ENCODE data around the gene ITGA8.

Gene ITGA8

DNA sequence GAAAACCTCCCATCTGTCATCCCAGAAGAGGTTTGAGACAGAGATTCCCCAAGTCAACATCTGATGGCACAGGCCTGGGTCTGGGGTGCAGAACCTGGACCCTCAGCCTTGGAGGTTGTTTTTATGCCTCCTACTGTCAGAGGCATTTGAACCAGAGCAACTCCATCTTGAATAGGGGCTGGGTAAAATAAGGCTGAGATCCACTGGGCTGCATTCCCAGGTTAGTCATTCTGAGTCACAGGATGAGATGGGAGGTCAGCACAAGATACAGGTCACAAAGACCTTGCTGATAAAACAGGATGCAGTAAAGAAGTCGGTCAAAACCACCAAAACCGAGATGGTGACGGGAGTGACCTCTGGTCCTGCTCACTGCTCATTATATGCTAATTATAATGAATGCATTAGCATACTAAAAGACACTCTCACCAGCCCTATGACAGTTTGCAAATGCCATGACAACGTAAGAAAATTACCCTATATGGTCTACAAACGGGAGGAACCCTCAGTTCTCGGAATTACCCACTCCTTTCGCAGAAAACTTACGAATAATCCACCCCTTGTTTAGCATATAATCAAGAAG is 92.0 kb downstream of the ITGA8 start:
- Histone ChIP-seq H3K36me3 (ENCODE audit: control insufficient read depth, insufficient read depth, low read length) (no peaks in the 10 kb centered on the region), H3K27me3 (ENCODE audit: control insufficient read depth, insufficient read depth, low read length, poor library complexity, severe bottlenecking) (no peaks in the 10 kb centered on the region), H3K27ac (ENCODE audit: insufficient read depth, low read depth, low read length, poor library complexity, severe bottlenecking) (no peak overlapping the region), H3K4me3 (ENCODE audit: insufficient read depth, low read depth, low read length) (no peak overlapping the region), H3K9me3 (ENCODE audit: control insufficient read depth, low read length) (no peaks in the 10 kb centered on the region), H3K4me1 (ENCODE audit: control insufficient read depth, insufficient read depth, low read length) (no peaks in the 10 kb centered on the region)
- 91 to 97% methylated on average over 8 of the region's 8 CpGs for WGBS, 2 experiments

DNA sequence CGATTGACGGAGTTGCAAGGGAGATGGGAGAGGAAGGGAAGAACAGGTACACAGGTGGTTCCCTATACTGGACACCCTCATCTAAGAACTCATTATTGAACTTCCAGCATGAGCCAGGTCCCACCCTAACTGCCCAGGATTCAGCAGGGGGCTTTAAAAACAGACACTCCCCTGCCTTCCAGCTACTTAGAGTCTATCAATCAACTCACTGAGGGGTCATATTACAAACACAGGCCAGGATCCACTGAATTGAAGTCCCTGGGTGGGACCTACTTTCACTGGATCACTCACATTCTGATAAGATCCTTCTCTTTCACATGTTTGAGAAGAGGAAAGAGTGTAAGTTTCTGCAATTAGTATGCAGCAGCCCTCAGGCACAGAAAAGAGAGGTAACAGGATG is 92.8 kb downstream of the ITGA8 start:
- Histone ChIP-seq H3K4me1 (ENCODE audit: control insufficient read depth, insufficient read depth, low read length) (no peaks in the 10 kb centered on the region), H3K4me3 (ENCODE audit: insufficient read depth, low read depth, low read length) (no peak overlapping the region), H3K36me3 (ENCODE audit: control insufficient read depth, insufficient read depth, low read length) (no peaks in the 10 kb centered on the region), H3K9me3 (ENCODE audit: control insufficient read depth, low read length) (no peaks in the 10 kb centered on the region), H3K27ac (ENCODE audit: insufficient read depth, low read depth, low read length, poor library complexity, severe bottlenecking) (no peak overlapping the region), H3K27me3 (ENCODE audit: control insufficient read depth, insufficient read depth, low read length, poor library complexity, severe bottlenecking) (no peaks in the 10 kb centered on the region)
- 100% methylated on average over 2 of the region's 2 CpGs for whole genome bisulfite sequencing, 2 experiments

DNA sequence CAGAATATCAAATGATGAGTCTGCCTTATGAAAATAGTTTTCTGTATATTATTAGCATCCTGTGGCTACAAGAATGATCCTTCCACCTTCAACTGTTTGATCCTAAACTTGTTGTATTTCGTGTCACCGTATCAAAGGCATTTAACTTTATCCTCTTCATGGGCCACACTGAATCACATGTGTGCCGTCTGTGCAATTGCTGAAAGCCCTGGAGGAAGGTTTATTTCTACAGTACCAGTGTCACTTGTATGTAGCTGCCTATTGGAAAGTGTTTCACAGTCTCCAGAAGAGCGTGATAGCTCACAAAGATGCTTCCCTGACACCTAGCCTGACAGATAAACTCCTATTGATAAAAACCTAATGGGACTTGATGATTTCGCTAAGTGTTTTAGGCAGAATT is 94.5 kb downstream of the ITGA8 start:
- WGBS, 2 experiments, result 91 to 94% methylated on average over 5 of the region's 5 CpGs
- Histone ChIP-seq H3K27me3 (ENCODE audit: control insufficient read depth, insufficient read depth, low read length, poor library complexity, severe bottlenecking) (no peaks in the 10 kb centered on the region), H3K9me3 (ENCODE audit: control insufficient read depth, low read length) (no peaks in the 10 kb centered on the region), H3K27ac (ENCODE audit: insufficient read depth, low read depth, low read length, poor library complexity, severe bottlenecking) (no peak overlapping the region), H3K4me3 (ENCODE audit: insufficient read depth, low read depth, low read length) (no peak overlapping the region), H3K36me3 (ENCODE audit: control insufficient read depth, insufficient read depth, low read length) (no peaks in the 10 kb centered on the region), H3K4me1 (ENCODE audit: control insufficient read depth, insufficient read depth, low read length) (no peaks in the 10 kb centered on the region)

DNA sequence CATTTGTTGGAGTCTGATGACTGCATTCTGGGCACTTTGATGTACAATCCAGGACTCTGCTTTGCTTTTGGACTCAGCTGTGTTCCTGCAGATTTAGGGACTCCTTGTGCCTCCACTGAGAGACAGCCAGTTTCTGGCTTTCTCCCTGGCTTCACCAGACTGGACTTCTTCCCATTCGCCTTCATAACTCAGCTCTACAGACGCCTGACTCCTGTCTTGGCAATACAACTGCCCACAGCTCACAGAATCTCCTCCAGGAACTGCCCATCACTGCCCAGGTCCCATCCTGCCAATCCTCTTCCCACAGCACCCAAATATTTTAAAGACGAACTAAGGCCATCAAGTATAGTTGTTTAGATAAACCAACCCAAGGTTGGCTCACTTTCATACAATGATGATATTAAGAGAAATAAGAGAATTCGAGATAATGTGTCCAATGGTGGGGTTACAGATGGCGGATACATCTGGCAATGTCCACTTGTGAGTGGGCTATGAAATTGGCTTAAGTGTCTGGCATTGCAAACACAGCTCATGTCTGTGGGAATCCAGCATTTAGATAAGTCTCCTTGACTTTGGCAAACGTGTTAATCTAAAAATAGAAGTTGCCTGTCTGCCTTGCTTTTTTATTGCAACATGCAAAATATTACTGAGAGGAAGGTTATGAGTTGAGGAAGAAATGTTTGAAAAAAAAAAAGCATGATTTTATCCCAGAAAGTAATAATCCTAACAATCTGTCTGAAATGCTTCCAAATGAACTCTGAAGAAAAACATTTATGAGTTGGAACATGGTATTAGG is 95.1 kb downstream of the ITGA8 start:
- Histone ChIP-seq H3K36me3 (ENCODE audit: control insufficient read depth, insufficient read depth, low read length) (no peaks in the 10 kb centered on the region), H3K27ac (ENCODE audit: insufficient read depth, low read depth, low read length, poor library complexity, severe bottlenecking) (no peak overlapping the region), H3K4me1 (ENCODE audit: control insufficient read depth, insufficient read depth, low read length) (no peaks in the 10 kb centered on the region), H3K9me3 (ENCODE audit: control insufficient read depth, low read length) (no peaks in the 10 kb centered on the region), H3K27me3 (ENCODE audit: control insufficient read depth, insufficient read depth, low read length, poor library complexity, severe bottlenecking) (no peaks in the 10 kb centered on the region), H3K4me3 (ENCODE audit: insufficient read depth, low read depth, low read length) (no peak overlapping the region)
- WGBS, 2 experiments, result 91 to 96% methylated on average over 6 of the region's 6 CpGs

DNA sequence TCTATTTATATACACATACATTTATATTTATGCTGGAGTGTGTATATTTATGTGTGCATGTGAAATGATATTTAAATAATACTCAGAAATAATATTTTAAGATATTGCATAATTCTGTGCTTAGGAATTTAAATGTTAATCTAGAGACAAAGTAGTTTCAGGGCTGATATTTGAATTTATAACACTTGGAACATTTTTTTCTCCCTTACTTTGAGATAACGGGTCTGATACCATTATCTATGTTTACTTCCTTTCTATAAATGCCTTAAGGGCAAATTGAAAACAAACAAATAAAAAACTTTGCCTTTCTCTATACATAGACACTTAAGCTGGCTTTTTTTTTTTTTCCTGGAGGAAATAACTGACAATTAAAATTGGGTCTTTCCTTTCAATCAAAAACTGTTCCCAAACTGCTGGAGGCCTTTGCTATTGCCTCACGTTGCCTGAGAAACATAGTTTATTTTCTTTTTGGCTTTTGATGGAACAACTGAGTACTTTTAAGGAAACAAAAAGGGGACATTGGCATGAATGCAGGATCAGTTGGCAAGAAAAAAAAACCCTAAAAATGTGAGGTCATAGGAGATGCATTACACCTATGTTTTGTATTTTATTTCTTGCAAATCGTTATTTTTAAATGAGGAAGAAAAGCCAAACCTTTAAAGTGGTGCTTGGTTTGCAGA is 98.7 kb downstream of the ITGA8 start:
- WGBS, 2 experiments, result 87 to 100% methylated on average over 3 of the region's 3 CpGs
- no peak overlapping the region for H3K27ac ChIP-seq (ENCODE audit: insufficient read depth, low read depth, low read length, poor library complexity, severe bottlenecking)
- H3K4me1 ChIP-seq (ENCODE audit: control insufficient read depth, insufficient read depth, low read length), result no peaks in the 10 kb centered on the region
- no peaks in the 10 kb centered on the region for H3K9me3 ChIP-seq (ENCODE audit: control insufficient read depth, low read length)
- no peaks in the 10 kb centered on the region for H3K27me3 ChIP-seq (ENCODE audit: control insufficient read depth, insufficient read depth, low read length, poor library complexity, severe bottlenecking)
- no peaks in the 10 kb centered on the region for H3K36me3 ChIP-seq (ENCODE audit: control insufficient read depth, insufficient read depth, low read length)
- no peak overlapping the region for H3K4me3 ChIP-seq (ENCODE audit: insufficient read depth, low read depth, low read length)

DNA sequence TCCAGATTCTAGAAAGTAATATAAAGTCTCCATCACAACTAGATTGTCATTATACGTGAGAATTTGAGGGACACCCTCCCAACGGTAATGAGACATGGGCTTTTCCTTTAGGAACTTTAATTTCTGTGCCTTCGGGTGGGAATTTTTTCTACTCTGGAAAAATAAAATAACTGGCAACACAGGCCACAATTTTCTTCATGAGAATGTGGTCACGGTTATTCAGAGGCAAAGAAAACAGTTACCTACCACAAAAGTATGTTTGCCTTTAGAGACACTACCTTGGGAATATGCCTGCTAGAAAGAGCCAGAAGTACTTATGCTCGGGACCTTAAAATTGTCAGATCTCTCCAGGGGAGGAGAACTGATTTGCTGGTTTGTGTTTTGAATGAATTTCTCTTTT is 99.4 kb downstream of the ITGA8 start:
- 94 to 96% methylated on average over 5 of the region's 5 CpGs for WGBS, 2 experiments
- H3K9me3 ChIP-seq (ENCODE audit: control insufficient read depth, low read length), result no peaks in the 10 kb centered on the region
- H3K27ac ChIP-seq (ENCODE audit: insufficient read depth, low read depth, low read length, poor library complexity, severe bottlenecking), result no peak overlapping the region
- no peaks in the 10 kb centered on the region for H3K4me1 ChIP-seq (ENCODE audit: control insufficient read depth, insufficient read depth, low read length)
- no peaks in the 10 kb centered on the region for H3K27me3 ChIP-seq (ENCODE audit: control insufficient read depth, insufficient read depth, low read length, poor library complexity, severe bottlenecking)
- no peaks in the 10 kb centered on the region for H3K36me3 ChIP-seq (ENCODE audit: control insufficient read depth, insufficient read depth, low read length)
- no peak overlapping the region for H3K4me3 ChIP-seq (ENCODE audit: insufficient read depth, low read depth, low read length)

DNA sequence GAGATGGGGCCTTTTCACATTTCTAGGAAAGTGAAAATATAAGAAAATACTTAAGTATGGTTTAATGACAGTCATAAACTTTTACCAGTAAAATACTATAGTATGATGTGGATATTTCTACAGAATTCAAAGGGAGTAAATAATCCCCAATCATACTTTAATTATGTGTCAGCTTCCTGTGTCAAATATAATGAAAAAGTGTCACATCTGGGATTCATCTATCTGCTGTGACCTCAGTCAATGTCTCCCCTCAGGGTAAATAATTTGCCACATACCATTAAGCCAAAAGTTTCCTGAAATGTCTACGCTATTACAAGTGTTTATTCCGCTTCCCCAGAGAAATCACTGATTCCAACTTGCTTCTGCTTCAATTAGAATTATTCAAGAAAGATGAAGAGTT is 110.5 kb downstream of the ITGA8 start:
- H3K9me3 ChIP-seq (ENCODE audit: control insufficient read depth, low read length), result no peaks in the 10 kb centered on the region
- H3K4me3 ChIP-seq (ENCODE audit: insufficient read depth, low read depth, low read length), result no peak overlapping the region
- H3K36me3 ChIP-seq (ENCODE audit: control insufficient read depth, insufficient read depth, low read length), result no peaks in the 10 kb centered on the region
- H3K27me3 ChIP-seq (ENCODE audit: control insufficient read depth, insufficient read depth, low read length, poor library complexity, severe bottlenecking), result no peaks in the 10 kb centered on the region
- no peaks in the 10 kb centered on the region for H3K4me1 ChIP-seq (ENCODE audit: control insufficient read depth, insufficient read depth, low read length)
- H3K27ac ChIP-seq (ENCODE audit: insufficient read depth, low read depth, low read length, poor library complexity, severe bottlenecking), result no peak overlapping the region
- 95 to 97% methylated on average over 2 of the region's 2 CpGs for WGBS, 2 experiments

DNA sequence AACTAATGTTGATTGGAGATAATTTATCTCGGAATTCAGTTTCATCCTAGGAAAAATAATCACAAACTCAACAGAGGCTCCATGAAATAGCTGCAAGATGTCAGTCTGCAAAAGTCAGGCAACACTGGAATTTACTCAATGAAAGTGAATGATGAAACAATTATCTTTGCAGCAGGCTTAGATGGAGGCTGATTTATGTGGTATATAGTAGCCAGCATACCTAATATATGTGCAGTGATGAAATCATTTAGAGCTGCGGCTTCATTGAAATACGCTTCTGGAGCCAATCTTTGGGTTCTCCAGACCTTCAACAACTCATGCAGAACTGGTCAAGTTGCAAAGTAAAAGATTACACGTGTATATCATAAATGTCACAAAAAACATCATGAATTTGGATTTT is 113.3 kb downstream of the ITGA8 start:
- Histone ChIP-seq H3K36me3 (ENCODE audit: control insufficient read depth, insufficient read depth, low read length) (no peaks in the 10 kb centered on the region), H3K27ac (ENCODE audit: insufficient read depth, low read depth, low read length, poor library complexity, severe bottlenecking) (no peak overlapping the region), H3K4me1 (ENCODE audit: control insufficient read depth, insufficient read depth, low read length) (no peaks in the 10 kb centered on the region), H3K27me3 (ENCODE audit: control insufficient read depth, insufficient read depth, low read length, poor library complexity, severe bottlenecking) (no peaks in the 10 kb centered on the region), H3K4me3 (ENCODE audit: insufficient read depth, low read depth, low read length) (no peak overlapping the region), H3K9me3 (ENCODE audit: control insufficient read depth, low read length) (no peaks in the 10 kb centered on the region)
- 94 to 99% methylated on average over 3 to 4 of the region's 4 CpGs for WGBS, 2 experiments

GRCh38 chr10:15605740-15606369 is 113.9 kb downstream of the ITGA8 start:
- Histone ChIP-seq H3K4me1 (ENCODE audit: control insufficient read depth, insufficient read depth, low read length) (no peaks in the 10 kb centered on the region), H3K36me3 (ENCODE audit: control insufficient read depth, insufficient read depth, low read length) (no peaks in the 10 kb centered on the region), H3K4me3 (ENCODE audit: insufficient read depth, low read depth, low read length) (no peak overlapping the region), H3K27ac (ENCODE audit: insufficient read depth, low read depth, low read length, poor library complexity, severe bottlenecking) (no peak overlapping the region), H3K27me3 (ENCODE audit: control insufficient read depth, insufficient read depth, low read length, poor library complexity, severe bottlenecking) (no peaks in the 10 kb centered on the region), H3K9me3 (ENCODE audit: control insufficient read depth, low read length) (no peaks in the 10 kb centered on the region)
- 93 to 95% methylated on average over 5 to 6 of the region's 6 CpGs for WGBS, 2 experiments

DNA sequence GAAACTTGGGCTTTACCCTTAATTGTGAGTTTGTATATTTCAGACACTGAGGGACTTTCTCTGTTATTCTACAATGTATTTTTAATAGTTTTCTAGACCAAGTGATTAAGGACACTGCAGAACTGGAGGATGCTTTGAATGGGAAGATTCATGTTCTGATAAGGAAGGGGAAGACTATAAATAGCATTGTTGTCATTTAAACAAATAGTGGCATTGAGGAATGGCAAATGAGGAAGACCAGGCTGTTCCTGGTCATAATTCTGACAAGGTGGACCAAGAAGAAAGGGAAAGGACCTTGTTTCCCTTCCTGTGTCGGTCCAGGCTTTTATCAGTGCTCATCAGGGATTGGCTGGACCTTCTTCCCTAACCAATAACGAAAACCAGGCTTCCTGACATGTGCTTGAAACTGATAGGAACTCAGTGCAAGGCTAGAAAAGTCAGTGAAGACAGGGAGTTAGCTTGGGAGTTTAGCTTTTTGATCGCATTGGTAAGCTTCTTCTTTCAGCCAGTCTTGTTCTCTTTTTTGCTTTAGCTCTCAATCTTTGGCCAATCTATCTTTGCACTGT is 116.2 kb downstream of the ITGA8 start:
- H3K27ac ChIP-seq (ENCODE audit: insufficient read depth, low read depth, low read length, poor library complexity, severe bottlenecking), result no peak overlapping the region
- WGBS, 2 experiments, result 84 to 91% methylated on average over 3 of the region's 3 CpGs

More for the DNA sequence above, 116.2 kb downstream of the ITGA8 start:
- Histone ChIP-seq H3K36me3 (ENCODE audit: control insufficient read depth, insufficient read depth, low read length) (no peaks in the 10 kb centered on the region), H3K4me3 (ENCODE audit: insufficient read depth, low read depth, low read length) (no peak overlapping the region), H3K4me1 (ENCODE audit: control insufficient read depth, insufficient read depth, low read length) (no peaks in the 10 kb centered on the region), H3K9me3 (ENCODE audit: control insufficient read depth, low read length) (no peaks in the 10 kb centered on the region), H3K27me3 (ENCODE audit: control insufficient read depth, insufficient read depth, low read length, poor library complexity, severe bottlenecking) (no peaks in the 10 kb centered on the region)
